Esophagus muscularis mucosa (tissue), 4 donors: ENCODE results near the gene BCL2L1. TPM values are rescaled to one million over a fixed set of nuclear protein-coding genes. Genes with fewer than 3 reads are reported as not detected.
"Not testable (repeated sequence)": the region's sequence is repeated elsewhere in the genome, so short reads cannot be mapped to it uniquely, and the experiment has no call there.

ENCODE experiments used
- DNase-seq: peaks from one replicate; pipeline ENCODE4 v3.0.0-alpha.2; 2017; ENCODE audit errors: extremely low spot score
- H3K27ac ChIP-seq, 4 donors: fragments of 200-600 bp; sonication (generic); replicated peaks in 1 of 4; 1 replicate in 3 of 4; 2 replicates in 1 of 4; pipeline ENCODE4 v1.5.1; 2016 to 2019; ENCODE audit warnings: mild to moderate bottlenecking in 1 of 4
- H3K27me3 ChIP-seq, 4 donors: fragments of 200-600 bp; sonication (generic); one replicate each; pipeline versions ENCODE4 v1.5.1 to v1.6.0; 2016 to 2019
- H3K36me3 ChIP-seq, 4 donors: fragments of 200-600 bp; sonication (generic); one replicate each; pipeline ENCODE4 v1.5.1; 2016 to 2019
- H3K4me1 ChIP-seq, 4 donors: fragments of 200-600 bp; sonication (generic); one replicate each; pipeline ENCODE4 v1.5.1; 2016 to 2019
- H3K4me3 ChIP-seq, 4 donors: fragments of 200-600 bp; sonication (generic); 1 replicate in 2 of 4; 2 replicates in 2 of 4; pipeline ENCODE4 v1.5.1; 2016 to 2019; ENCODE audit warnings: mild to moderate bottlenecking in 4 of 4, moderate library complexity in 1 of 4
- H3K9me3 ChIP-seq, 4 donors: fragments of 200-600 bp; sonication (generic); 1 replicate in 3 of 4; 2 replicates in 1 of 4; pipeline ENCODE4 v1.5.1; 2016 to 2019
- EP300 ChIP-seq: sonication (generic); formaldehyde crosslinking; IDR thresholded peaks from one replicate; pipeline ENCODE4 v1.6.1; 2017; ENCODE audit warnings: antibody characterized with exemption
- POLR2A ChIP-seq: fragments of 450-650 bp; IDR thresholded peaks from one replicate; pipeline ENCODE4 v1.6.1; 2017; ENCODE audit warnings: antibody characterized with exemption, moderate library complexity, mild to moderate bottlenecking, low read depth
- POLR2AphosphoS5 ChIP-seq, 2 donors: sonication (generic); formaldehyde crosslinking; IDR thresholded peaks; one replicate each; pipeline ENCODE4 v1.6.1; 2017; ENCODE audit warnings: antibody characterized with exemption in 2 of 2
- WGBS: methylation state at CpG from one replicate; pipeline ENCODE4 v1.1.5; 2018; 5-methylcytosine and 5-hydroxymethylcytosine counted together
- intact Hi-C: fragments of 100-400 bp; cut with DNase I; formaldehyde crosslinking; loops from one replicate; pipeline ENCODE4 v1.15.1; 2023
- total RNA-seq, 4 donors: library from RNA; depleted of rRNA; stranded (reverse); fragments of >200 nt; gene quantifications; one replicate each; pipeline versions ENCODE4 v1.1.0 to v1.2.1, GENCODE V29; 2016
- TF ChIP-seq, protein P1 (sequence below), 3 experiments: fragments of 200-600 bp in 2 of 3; fragments of 450-650 bp in 1 of 3; sonication (generic) in 2 of 3; IDR thresholded peaks; one replicate each; pipeline ENCODE4 v1.5.1; 2017 to 2019; ENCODE audit warnings: antibody characterized with exemption in 3 of 3, mild to moderate bottlenecking in 2 of 3, moderate library complexity in 1 of 3

The BCL2L1 gene
- total RNA-seq, 4 donors from 2014 or later: 94.3 to 181 (median 140) TPM

DNA sequence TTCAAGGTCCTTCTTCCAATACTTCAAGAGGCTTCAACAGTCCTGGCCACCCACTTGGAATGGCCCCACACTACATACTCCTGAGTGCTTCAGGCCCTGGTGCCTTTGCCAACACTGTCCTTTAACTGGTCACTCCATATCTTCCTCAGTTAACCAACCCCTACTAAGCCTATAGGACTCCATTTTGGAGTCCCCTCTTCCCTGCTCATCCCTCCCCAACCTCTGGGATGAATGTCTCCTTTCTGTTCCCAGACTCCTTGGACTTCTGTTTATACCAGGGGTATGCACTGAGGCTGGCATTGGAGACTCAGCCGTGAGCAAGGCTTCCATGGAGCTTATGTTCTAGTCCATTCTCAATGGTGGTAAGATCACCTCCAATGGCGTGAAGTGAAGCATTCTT is 51.3 kb downstream of the BCL2L1 start:
- peaks cover 95 to 100% (median 99%) of the 10 kb centered on the region in 4 donors for H3K4me1 ChIP-seq
- H3K9me3 ChIP-seq: no peaks in the 10 kb centered on the region
- DNase-seq: no peak
- intact Hi-C loops: loop anchor here (5.0 kb wide), 1 partner anchor 36 kb away; no protein-coding TSS in a partner anchor
- peak overlapping the region; percentile 80 to 88 (median 86) for H3K27ac ChIP-seq
- H3K27me3 ChIP-seq: no peaks in the 10 kb centered on the region
- peaks cover 4 to 9% (median 6%) of the 10 kb centered on the region in 4 donors for H3K36me3 ChIP-seq
- 90% methylated on average over 2 of the region's 2 CpGs for WGBS
- TF ChIP-seq POLR2A: no peak
- TF ChIP-seq, protein P1, sequence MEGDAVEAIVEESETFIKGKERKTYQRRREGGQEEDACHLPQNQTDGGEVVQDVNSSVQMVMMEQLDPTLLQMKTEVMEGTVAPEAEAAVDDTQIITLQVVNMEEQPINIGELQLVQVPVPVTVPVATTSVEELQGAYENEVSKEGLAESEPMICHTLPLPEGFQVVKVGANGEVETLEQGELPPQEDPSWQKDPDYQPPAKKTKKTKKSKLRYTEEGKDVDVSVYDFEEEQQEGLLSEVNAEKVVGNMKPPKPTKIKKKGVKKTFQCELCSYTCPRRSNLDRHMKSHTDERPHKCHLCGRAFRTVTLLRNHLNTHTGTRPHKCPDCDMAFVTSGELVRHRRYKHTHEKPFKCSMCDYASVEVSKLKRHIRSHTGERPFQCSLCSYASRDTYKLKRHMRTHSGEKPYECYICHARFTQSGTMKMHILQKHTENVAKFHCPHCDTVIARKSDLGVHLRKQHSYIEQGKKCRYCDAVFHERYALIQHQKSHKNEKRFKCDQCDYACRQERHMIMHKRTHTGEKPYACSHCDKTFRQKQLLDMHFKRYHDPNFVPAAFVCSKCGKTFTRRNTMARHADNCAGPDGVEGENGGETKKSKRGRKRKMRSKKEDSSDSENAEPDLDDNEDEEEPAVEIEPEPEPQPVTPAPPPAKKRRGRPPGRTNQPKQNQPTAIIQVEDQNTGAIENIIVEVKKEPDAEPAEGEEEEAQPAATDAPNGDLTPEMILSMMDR (IDR thresholded peaks at IDR 0.05): no peak
- TF ChIP-seq POLR2AphosphoS5 (IDR thresholded peaks at IDR 0.05): no peak
- no peak for TF ChIP-seq EP300
- H3K4me3 ChIP-seq: no peak overlapping the region

DNA sequence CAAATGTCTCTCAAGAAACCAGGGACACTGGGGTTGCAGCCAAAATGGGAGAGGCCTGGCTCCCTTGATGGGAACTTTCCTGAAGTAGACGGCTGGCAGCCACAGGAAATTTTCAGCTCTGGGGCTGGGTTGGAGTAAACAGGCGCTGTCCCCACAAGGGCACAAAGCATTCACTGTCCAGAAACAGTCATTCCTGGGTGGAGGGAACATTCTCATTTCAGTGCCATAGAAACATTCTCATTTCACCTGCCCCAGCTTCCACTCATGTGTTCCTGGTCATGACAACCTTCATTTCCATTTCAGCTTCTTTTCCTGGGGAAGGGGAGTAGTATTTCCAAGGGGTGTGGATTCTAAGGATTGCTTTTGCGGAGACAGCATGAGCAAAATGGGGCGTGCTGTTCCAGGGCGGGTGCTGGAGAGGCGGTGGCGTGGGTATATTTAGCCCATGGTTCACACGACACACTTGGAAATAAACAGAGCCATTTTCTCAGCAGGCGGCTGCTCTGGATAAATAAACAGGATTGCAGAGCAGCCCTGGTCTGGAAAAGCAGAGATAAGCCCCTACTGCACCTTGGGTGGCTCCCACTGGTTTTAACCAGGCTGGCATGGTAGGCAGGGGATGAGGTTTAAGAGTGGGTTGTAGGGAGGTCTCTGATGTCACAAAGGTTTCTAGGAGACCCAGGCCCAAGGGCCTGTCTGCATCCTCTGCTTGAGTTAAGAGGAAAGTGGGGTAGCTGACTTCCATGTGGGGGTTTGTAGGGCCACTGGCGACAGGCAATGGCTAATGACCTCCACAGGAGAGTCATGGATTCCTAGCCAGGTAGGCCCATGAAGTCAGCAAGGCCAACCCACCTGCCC is 52.1 kb downstream of the BCL2L1 start:
- no peak for TF ChIP-seq POLR2A
- peak; percentile 51 to 54 for TF ChIP-seq POLR2AphosphoS5 (IDR thresholded peaks at IDR 0.05)
- TF ChIP-seq EP300: peak; percentile 2
- TF ChIP-seq, protein P1 (IDR thresholded peaks at IDR 0.05): no peak
- Histone ChIP-seq H3K9me3 (no peaks in the 10 kb centered on the region), H3K36me3 (peaks cover 6 to 16% (median 12%) of the 10 kb centered on the region in 4 donors), H3K27me3 (no peaks in the 10 kb centered on the region), H3K27ac (peak overlapping the region; percentile 80 to 88 (median 86)), H3K4me3 (peak overlapping the region; percentile 2 to 24 (median 4)), H3K4me1 (peaks cover 94 to 100% (median 99%) of the 10 kb centered on the region in 4 donors)
- intact Hi-C loops: loop anchor here (5.0 kb wide), 1 partner anchor 37 kb away; no protein-coding TSS in a partner anchor
- no peak for DNase-seq
- WGBS: 38% methylated on average over 9 of the region's 10 CpGs

DNA sequence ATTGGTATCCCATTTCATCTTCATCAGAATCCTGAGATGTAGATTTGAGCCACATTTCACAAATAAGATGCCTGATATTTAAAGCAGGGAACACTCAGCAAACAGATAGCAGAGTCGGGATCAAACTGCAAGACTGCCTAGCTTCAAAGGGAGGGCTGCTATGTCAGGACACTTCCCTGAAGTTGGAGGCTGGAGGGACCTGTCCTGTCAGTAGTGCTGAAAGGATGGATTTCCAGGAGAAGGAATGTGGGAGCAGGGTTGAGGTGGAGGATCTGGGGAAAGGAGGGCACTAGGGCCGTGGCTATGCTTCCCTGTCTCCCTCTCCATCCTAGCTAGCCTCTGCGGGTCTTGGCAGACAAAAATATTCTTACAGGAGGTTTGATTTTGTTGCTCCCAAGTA is 52.8 kb downstream of the BCL2L1 start:
- no peak for DNase-seq
- Histone ChIP-seq H3K4me1 (peaks cover 94 to 100% (median 99%) of the 10 kb centered on the region in 4 donors), H3K27ac (peak overlapping the region; percentile 80 to 88 (median 86)), H3K4me3 (no peak overlapping the region), H3K9me3 (no peaks in the 10 kb centered on the region), H3K36me3 (peaks cover 13 to 23% (median 19%) of the 10 kb centered on the region in 4 donors), H3K27me3 (no peaks in the 10 kb centered on the region)
- 69% methylated on average over 3 of the region's 3 CpGs for WGBS
- intact Hi-C loops: loop anchor here (5.0 kb wide), 1 partner anchor 37 kb away; no protein-coding TSS in a partner anchor
- no peak for TF ChIP-seq EP300
- no peak for TF ChIP-seq POLR2A
- TF ChIP-seq, protein P1 (IDR thresholded peaks at IDR 0.05): no peak
- TF ChIP-seq POLR2AphosphoS5 (IDR thresholded peaks at IDR 0.05): no peak

DNA sequence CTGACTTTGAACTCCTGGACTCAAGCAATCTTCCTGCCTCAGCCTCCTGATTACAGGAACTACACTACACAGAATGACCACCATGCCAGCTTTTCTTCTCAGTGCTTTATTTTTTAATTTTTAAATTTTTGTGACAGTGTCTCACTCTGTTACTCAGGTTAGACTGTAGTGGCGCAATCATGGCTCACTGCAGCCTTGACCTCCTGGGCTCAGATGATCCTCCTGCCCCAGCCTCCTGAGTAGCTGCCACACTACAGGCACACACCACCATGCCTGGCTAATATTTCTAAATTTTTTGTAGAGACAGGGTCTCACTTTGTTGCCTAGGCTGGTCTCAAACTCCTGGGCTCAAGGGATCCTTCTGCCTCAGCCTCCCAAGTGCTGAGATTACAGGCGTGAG is 53.7 kb downstream of the BCL2L1 start:
- H3K27me3 ChIP-seq, intact Hi-C loops, H3K4me3 ChIP-seq, H3K9me3 ChIP-seq, DNase-seq: not testable (repeated sequence)
- Histone ChIP-seq H3K36me3 (peaks cover 22 to 32% (median 27%) of the 10 kb centered on the region in 4 donors), H3K27ac (peak overlapping the region; percentile 80 to 88 (median 86)), H3K4me1 (peaks cover 94 to 100% (median 99%) of the 10 kb centered on the region in 4 donors)
- WGBS: 93% methylated on average over 2 of the region's 2 CpGs
